Mucosa of stomach (tissue), 1 donor: ENCODE results near the gene PRSS38.

Experiments
- H3K27me3 ChIP-seq: one replicate; pipeline ENCODE4 v1.7.0; 2013; ENCODE audit warnings: mild to moderate bottlenecking, low read length; ENCODE audit not compliant: control insufficient read depth, insufficient read depth
- H3K36me3 ChIP-seq: one replicate; pipeline ENCODE4 v1.7.0; 2013; ENCODE audit warnings: low read length; ENCODE audit not compliant: control insufficient read depth, insufficient read depth
- H3K4me1 ChIP-seq: one replicate; pipeline ENCODE4 v1.7.0; 2013; ENCODE audit warnings: mild to moderate bottlenecking, low read length; ENCODE audit not compliant: control insufficient read depth, insufficient read depth
- H3K4me3 ChIP-seq: one replicate; pipeline ENCODE4 v1.7.0; 2013; ENCODE audit warnings: low read length
- H3K9ac ChIP-seq: one replicate; pipeline ENCODE4 v1.7.0; 2013; ENCODE audit warnings: mild to moderate bottlenecking, low read length, moderate library complexity
- H3K9me3 ChIP-seq: one replicate; pipeline ENCODE4 v1.7.0; 2013; ENCODE audit warnings: mild to moderate bottlenecking, low read length, moderate library complexity; ENCODE audit not compliant: control insufficient read depth
- donor health status: Pancreatic carcinoma.

Gene PRSS38

GRCh38 chr1:227781314-227781930 is 34.1 kb upstream of the PRSS38 start:
- H3K4me3 ChIP-seq = no peak overlapping the region
- H3K9me3 ChIP-seq = no peaks in the 10 kb centered on the region
- no peaks in the 10 kb centered on the region for H3K36me3 ChIP-seq
- H3K27me3 ChIP-seq = peaks cover 10% of the 10 kb centered on the region
- peaks cover 6% of the 10 kb centered on the region for H3K4me1 ChIP-seq
- H3K9ac ChIP-seq = no peak overlapping the region

GRCh38 chr1:227782226-227782625 is 33.2 kb upstream of the PRSS38 start:
- H3K9me3 ChIP-seq = no peaks in the 10 kb centered on the region
- H3K9ac ChIP-seq = no peak overlapping the region
- no peaks in the 10 kb centered on the region for H3K36me3 ChIP-seq
- peaks cover 14% of the 10 kb centered on the region for H3K4me1 ChIP-seq
- H3K4me3 ChIP-seq = no peak overlapping the region
- H3K27me3 ChIP-seq = peaks cover 18% of the 10 kb centered on the region

GRCh38 chr1:227785094-227785804 is 30.2 kb upstream of the PRSS38 start:
- Histone ChIP-seq H3K27me3 (peaks cover 18% of the 10 kb centered on the region), H3K4me1 (peaks cover 29% of the 10 kb centered on the region), H3K9ac (no peak overlapping the region), H3K36me3 (no peaks in the 10 kb centered on the region), H3K9me3 (no peaks in the 10 kb centered on the region), H3K4me3 (no peak overlapping the region)

GRCh38 chr1:227785805-227786671 is 29.4 kb upstream of the PRSS38 start:
- no peak overlapping the region for H3K4me3 ChIP-seq
- peaks cover 18% of the 10 kb centered on the region for H3K27me3 ChIP-seq
- peaks cover 29% of the 10 kb centered on the region for H3K4me1 ChIP-seq
- H3K36me3 ChIP-seq = no peaks in the 10 kb centered on the region
- no peaks in the 10 kb centered on the region for H3K9me3 ChIP-seq
- H3K9ac ChIP-seq = no peak overlapping the region

GRCh38 chr1:227786673-227787512 is 28.6 kb upstream of the PRSS38 start:
- no peaks in the 10 kb centered on the region for H3K36me3 ChIP-seq
- no peaks in the 10 kb centered on the region for H3K9me3 ChIP-seq
- peak overlapping the region; percentile 78 for H3K4me3 ChIP-seq
- H3K4me1 ChIP-seq = peaks cover 29% of the 10 kb centered on the region
- peak overlapping the region; percentile 65 for H3K9ac ChIP-seq
- peaks cover 18% of the 10 kb centered on the region for H3K27me3 ChIP-seq

- no peaks in the 10 kb centered on the region for H3K9me3 ChIP-seq
- peaks cover 18% of the 10 kb centered on the region for H3K27me3 ChIP-seq
- H3K36me3 ChIP-seq = no peaks in the 10 kb centered on the region
- peak overlapping the region; percentile 78 for H3K4me3 ChIP-seq
- H3K9ac ChIP-seq = peak overlapping the region; percentile 65
- H3K4me1 ChIP-seq = peaks cover 29% of the 10 kb centered on the region
Measured at GRCh38 chr1:227787513-227788270, 27.8 kb upstream of the PRSS38 start.

- no peaks in the 10 kb centered on the region for H3K36me3 ChIP-seq
- H3K27me3 ChIP-seq = peaks cover 18% of the 10 kb centered on the region
- peaks cover 29% of the 10 kb centered on the region for H3K4me1 ChIP-seq
- no peaks in the 10 kb centered on the region for H3K9me3 ChIP-seq
- H3K9ac ChIP-seq = no peak overlapping the region
- H3K4me3 ChIP-seq = no peak overlapping the region
Measured at GRCh38 chr1:227788271-227789083, 27.0 kb upstream of the PRSS38 start.

GRCh38 chr1:227789084-227790033 is 26.1 kb upstream of the PRSS38 start:
- Histone ChIP-seq H3K27me3 (peaks cover 18% of the 10 kb centered on the region), H3K36me3 (no peaks in the 10 kb centered on the region), H3K4me1 (peaks cover 29% of the 10 kb centered on the region), H3K4me3 (no peak overlapping the region), H3K9me3 (no peaks in the 10 kb centered on the region), H3K9ac (no peak overlapping the region)

GRCh38 chr1:227790034-227790400 is 25.5 kb upstream of the PRSS38 start:
- Histone ChIP-seq H3K4me1 (peaks cover 29% of the 10 kb centered on the region), H3K9ac (no peak overlapping the region), H3K27me3 (peaks cover 18% of the 10 kb centered on the region), H3K36me3 (no peaks in the 10 kb centered on the region), H3K4me3 (no peak overlapping the region), H3K9me3 (no peaks in the 10 kb centered on the region)

GRCh38 chr1:227790868-227791267 is 24.6 kb upstream of the PRSS38 start:
- no peak overlapping the region for H3K9ac ChIP-seq
- H3K36me3 ChIP-seq = no peaks in the 10 kb centered on the region
- no peak overlapping the region for H3K4me3 ChIP-seq
- H3K4me1 ChIP-seq = peaks cover 28% of the 10 kb centered on the region
- no peaks in the 10 kb centered on the region for H3K9me3 ChIP-seq
- H3K27me3 ChIP-seq = peaks cover 15% of the 10 kb centered on the region
